DMS53 treated with DMSO at 0.1 percent for 48 hours (cell line): Measurements from ENCODE around the gene JADE2.
A peak's percentile ranks its signal among the peaks of the same experiment; 100 is the strongest.

Experiments
- DNase-seq: peaks from one replicate; lab custom pipeline; 2025; ENCODE audit not compliant: unreplicated experiment; lab: John Stamatoyannopoulos, UW

The JADE2 gene

DNA sequence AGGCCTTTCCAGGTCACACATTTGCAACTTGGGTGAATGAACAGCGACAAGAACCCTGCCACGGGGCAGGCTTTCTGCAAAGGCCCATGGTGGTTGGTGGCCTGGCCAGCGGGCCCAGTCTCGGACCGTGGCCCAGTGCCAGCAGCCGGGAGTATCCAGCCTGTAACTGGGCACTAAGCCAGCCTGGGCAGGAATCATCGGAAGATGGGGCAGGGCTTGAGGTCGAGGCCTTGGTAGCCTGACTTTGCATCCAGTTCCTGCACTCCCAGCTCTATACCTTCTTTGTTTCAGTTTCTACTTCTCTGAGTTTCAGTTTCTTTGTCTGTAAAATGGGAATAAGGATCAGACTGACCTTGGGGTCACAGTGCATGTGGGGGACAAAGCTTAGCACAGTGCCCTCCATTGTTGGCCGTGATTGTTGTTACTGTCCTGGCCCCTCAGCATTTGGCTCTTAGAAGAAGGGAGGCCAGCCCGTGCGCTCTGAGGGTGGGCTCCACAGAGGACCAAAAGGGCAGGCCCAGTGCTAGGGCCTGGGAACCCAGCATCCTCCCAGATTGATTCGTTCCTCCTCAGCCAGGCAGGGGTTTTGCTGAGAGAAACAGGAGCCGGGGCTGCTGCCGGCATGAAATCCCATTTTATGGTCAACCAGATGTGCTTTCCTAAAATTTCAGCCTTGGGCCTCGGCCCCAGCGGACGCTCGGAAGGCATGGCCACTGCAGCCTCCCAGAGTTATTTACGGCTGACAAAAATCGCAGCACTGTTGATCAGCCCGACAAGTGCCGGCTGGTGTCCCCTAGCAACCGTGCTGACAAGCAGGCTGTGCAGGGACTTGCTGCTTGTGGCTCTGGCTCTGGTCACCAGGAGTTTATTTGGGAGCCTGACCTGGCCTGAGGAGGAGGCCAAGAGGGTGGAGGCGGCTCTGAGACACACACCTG is 43.6 kb downstream of the JADE2 start:
- no peak for DNase-seq

DNA sequence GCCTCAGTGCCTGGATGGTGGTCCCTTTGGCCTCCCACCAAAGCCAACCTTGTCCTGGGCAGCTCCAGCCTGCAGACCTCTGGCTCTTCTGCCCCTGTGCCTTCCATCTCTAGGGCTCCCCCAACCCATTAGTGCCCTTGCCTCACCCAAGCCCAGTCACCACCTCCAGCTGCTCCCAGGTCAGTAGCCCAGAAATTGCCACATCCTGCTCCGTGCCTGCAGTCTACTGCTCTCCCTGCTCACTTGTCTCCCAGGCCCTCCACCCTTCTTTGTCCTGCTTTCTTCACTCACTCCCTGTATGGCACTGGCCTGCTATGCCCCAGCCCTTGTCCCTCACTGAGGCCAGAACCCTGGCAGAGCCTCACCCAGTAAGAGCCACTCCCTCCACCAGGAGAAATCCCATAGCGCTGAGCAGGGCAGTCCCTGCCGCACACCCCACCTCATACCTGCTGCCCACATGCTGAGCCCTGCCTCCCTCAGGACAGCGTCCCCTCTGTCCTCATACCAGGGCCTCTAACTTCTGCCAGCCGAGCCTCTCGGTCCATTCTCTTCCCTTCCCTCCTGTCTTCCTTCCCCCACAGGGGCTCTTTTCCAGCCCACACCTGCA is 44.4 kb downstream of the JADE2 start:
- DNase-seq = no peak

DNA sequence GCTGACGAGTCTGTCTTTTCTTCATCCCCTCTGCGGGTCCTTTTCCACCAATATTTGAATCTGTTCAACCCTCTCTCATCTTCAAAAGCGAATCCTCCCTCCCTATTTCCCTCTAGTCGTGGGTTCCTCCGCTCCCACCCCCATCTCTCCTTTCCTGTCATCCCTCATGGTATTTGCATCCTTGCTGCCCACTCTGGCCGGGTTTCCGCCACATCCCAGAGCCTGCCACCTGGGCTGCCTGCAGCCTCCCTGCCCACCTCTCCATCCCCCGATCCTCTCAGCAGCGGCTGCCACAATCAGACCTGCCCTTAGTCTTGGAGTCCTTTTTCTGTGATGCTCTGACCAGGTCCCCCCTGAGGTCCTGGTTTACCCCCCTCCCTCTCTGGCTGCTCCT is 44.9 kb downstream of the JADE2 start:
- DNase-seq = no peak

DNA sequence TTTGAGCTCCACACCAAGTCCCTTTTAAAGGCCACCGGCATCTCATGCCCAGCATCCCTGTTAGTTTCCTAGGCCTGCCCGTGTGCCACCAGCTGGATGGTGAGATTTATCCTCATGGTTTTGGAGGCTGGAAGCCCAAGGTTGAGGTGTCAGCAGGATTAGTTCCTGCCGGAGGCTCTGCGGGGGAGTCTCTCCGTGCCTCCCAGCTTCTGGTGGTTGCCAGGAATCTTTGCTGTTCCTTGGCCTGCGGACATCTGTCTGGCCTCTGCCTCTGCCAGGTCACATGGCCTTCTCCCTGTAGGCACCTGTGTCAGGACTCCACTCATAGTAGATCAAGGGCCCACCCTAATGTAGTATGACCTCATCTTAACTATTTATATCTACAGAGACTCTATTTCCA is 45.4 kb downstream of the JADE2 start:
- DNase-seq = no peak

DNA sequence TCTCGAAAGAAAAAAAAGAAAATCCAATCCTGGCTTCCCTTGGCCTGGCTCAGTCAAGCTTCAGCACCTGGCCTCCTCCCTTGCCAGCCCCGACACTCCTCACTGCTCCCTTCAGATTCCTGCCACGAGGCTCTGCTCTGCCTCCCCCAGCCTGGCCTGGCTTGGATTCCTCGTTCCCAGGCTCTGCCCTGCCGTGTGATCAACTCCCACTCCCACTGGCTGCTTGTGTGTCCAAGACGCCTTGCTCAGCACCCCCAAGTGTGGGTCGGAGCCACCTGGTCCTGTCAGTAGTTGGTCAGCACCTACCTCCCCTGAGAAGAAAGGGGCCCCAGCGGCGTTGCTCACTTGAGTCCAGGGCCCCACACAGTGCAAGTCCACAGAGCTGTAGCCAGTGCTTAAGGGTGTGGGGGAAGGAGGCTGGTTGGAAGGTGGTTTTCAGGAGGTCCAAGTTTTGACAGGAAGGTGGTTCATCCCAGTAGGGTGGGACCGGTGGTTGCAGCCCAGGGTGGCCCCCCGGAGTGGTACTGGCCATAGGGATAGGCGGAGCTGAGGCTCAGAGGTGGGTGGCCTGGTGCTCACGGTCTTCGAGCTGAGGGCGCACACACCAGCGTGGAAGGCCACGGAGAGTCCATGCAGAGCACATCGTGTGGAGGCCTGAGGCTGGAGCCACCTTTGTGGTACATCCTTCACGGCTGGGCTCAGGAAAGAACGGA is 46.4 kb downstream of the JADE2 start:
- no peak for DNase-seq

GRCh38 chr5:134572811-134573210 is 47.3 kb downstream of the JADE2 start:
- DNase-seq = no peak

DNA sequence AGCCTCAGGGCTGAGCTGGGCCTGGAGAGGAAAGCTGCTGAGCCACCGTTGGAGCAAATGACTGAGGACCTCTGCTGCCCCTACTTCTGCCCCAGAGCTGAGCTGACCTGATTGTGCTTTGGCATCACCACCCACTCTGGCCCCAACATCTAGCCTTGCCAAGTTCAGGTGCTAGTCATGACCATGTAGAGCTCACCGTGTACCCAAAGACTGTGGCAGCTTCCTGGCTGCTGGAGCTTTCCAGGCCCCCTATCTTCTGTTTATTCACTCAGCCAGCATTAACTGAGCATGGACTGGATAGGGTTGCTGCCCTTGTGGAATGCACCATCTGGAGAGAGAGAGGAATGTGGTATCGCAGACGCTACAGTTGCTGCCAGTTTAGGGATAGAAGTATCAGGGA is 49.1 kb downstream of the JADE2 start:
- DNase-seq = no peak

DNA sequence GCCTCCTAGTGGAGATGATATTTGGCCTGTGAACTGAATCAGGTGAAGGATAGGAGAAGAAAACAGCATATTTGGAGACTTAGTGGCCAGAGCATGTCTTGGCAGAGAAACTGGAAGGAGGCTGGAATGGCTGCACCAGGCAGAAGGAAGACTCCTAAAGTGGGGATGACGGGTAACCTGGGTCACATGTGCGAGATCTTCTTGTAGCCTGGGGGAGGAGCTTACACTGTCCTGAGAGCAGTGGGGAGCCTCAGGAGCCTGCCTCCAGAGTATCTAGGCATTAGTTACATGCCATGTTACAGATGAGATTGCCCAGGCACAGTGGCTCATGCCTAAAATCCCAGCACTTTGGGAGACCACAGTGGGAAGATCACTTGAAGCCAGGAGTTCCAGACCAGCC is 49.8 kb downstream of the JADE2 start:
- no peak for DNase-seq

- DNase-seq = no peak
These were observed 51.0 kb downstream of the JADE2 start for GRCh38 chr5:134576386-134577021.

DNA sequence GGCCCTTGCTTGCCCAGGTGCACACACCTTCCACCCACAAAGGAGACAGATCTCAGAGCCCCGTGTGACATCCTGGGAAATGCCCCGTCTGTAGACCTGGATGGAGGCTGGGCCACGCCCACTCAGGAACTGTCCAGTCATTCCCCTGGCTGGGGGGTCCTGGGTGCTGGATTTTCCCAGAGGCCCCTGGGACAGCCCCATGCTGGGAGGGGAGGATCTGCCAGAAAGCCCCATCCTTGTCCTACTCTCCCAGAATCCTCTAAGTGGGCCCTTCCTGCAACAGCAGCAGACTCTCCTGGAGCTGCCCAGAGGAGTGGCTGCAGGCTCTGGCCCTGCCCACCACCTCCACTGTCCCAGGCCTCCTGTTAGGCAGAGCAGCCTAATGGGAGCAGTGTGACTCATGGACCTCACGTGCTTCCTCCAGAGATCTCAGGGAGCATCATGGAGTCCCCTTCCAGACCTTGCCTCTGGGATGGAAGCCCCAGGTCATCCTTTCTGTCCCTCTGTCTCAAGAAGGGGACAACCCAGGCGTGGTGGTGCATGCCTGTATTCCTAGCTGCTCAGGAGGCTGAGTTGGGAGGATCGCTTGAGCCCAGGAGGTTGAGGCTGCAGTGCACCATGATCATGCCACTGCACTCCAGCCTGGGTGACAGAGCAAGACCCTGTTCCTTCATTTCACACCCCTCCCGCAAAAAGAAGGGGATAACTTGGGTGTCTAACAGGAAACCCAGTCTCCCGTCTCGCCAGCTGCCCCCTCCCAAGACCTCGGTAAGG is 51.7 kb downstream of the JADE2 start:
- DNase-seq = peak; percentile 42

DNA sequence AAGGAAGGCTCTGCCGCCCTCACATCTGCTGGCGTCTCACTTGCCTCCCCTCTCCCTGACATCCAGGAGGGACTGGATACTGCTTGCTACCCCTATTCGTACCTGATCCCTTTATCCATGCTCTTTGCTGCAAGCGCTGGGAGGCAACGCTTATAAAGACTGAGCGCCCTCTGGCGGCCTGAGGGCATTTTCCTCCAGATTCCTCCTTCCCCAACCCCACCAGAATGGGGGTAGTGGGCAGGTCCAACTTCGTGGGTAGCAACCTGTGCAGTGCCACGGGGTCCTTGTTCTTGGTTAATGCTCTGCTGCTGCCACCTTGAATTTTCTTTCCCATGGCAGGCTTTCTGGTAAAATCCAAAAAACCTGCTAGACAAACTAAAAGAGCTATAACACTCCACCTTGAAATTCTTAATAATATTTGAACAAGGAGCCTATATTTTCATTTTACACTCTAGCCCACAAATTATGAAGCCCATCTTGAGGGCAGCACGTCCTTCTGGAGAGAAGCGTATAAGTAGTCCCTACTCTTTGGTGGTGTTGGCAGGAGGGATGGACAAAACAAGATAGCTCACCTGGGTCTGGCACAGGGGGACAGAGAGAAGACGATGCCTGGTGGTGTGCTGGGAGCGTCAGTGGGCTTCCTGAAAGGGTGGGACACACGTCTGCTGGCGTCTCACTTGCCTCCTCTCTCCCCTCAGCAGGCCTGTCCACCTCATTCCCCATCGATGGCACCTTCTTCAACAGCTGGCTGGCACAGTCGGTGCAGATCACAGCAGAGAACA is 52.5 kb downstream of the JADE2 start:
- peak; percentile 43 for DNase-seq

DNA sequence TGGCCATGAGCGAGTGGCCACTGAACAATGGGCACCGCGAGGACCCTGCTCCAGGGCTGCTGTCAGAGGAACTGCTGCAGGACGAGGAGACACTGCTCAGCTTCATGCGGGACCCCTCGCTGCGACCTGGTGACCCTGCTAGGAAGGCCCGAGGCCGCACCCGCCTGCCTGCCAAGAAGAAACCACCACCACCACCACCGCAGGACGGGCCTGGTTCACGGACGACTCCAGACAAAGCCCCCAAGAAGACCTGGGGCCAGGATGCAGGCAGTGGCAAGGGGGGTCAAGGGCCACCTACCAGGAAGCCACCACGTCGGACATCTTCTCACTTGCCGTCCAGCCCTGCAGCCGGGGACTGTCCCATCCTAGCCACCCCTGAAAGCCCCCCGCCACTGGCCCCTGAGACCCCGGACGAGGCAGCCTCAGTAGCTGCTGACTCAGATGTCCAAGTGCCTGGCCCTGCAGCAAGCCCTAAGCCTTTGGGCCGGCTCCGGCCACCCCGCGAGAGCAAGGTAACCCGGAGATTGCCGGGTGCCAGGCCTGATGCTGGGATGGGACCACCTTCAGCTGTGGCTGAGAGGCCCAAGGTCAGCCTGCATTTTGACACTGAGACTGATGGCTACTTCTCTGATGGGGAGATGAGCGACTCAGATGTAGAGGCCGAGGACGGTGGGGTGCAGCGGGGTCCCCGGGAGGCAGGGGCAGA is 53.3 kb downstream of the JADE2 start:
- DNase-seq = no peak

- no peak for DNase-seq
These were observed 53.9 kb downstream of the JADE2 start for GRCh38 chr5:134579284-134579771.

GRCh38 chr5:134580001-134580460 is 54.6 kb downstream of the JADE2 start:
- no peak for DNase-seq

DNA sequence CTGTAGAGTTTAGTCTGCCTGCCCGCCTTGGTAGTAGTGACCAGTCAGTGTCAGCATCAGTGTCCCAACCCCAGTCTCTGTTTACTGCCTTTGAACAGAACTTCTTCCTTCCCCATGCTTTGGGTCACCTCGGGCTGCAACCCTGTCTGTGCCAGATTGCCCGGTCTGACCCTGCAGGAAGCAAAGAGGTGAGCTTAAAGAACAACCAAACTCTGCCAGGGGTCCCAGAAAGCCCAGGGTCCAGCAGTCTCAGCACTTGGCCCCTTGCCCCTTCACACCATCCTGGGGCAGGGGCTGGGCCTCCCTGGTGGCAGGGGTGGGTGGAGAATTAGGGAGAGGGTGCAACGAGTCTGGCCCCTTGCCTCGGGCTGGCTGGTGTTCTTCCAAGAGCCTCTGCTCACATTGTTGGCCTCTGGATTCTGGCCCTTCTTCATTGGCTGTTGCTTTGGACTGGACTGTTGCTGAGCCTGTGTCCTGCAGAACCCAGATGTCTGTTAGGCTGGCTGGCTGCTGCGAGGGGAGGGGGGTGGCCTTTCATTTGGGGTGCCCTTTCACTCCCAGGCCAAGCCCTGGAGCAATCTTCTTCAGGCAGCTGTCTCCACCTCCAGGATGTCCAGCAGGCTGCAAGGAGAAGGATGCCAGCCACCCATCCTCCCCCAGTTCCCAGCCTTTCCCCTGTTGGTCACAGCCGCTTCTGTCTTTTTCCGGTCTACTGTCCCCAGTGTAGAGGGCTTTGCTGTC is 55.9 kb downstream of the JADE2 start:
- DNase-seq = no peak

GRCh38 chr5:134582281-134582680 is 56.8 kb downstream of the JADE2 start:
- DNase-seq = no peak

DNA sequence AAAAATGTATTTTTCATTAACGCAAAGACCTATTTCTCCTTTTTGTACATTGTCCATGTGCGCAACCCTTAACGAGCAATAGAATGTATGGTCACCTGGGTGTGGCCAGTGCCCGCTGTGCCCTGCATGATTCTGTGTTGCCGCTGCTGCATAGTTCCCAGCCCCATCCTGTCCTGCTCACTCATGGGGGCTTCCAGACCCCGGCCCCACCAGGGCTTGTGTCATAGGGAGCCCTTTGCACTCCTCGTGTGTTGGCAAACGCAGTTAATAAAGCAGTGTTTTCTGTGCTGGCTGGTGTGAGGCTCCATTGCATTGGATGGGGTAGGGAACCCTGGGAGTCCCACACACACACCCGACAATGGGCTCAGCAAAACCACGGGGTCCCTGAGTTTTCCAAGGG is 57.5 kb downstream of the JADE2 start:
- no peak for DNase-seq

DNA sequence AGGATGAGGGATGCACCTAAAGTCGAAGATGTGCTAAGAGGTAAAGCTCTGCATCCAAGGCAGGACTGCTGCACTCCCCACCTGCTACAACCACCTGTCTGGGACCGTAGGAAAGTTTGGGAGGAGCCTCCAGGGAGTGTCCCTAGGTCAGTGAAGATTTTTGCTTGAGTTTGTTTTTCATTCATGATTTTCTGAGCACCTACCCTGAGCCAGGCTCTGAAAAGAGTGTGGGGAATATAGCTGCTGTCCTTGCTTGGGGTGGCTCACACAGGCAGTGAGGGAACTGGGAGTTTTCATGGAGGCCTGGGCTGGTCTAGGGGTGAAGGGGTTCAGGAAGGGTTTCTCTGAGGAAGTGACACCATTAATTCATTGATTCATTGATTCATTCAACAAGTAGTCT is 58.3 kb downstream of the JADE2 start:
- DNase-seq = no peak
